Kidney (tissue), 14 donors: Measurements from ENCODE around the gene TMED7. TPM values are rescaled to one million over a fixed set of nuclear protein-coding genes. Genes with fewer than 3 reads are reported as not detected.

ENCODE experiments used
- DNase-seq, 5 donors: peaks; one replicate each; pipeline ENCODE4 v3.0.0-alpha.2; 2013 to 2020
- FAIRE-seq: peaks from 2 replicates; lab custom pipeline; 2012; peaks lifted over from hg19 to GRCh38; lab: Jason Lieb, UNC
- H3K27ac ChIP-seq, 2 donors: one replicate each; pipeline ENCODE4 v1.7.0; 2013; ENCODE audit warnings: low read depth in 2 of 2, low read length in 2 of 2, inconsistent platforms in 1 of 2
- H3K27me3 ChIP-seq: one replicate; pipeline ENCODE4 v1.7.1; 2013; ENCODE audit warnings: low read length, inconsistent platforms; ENCODE audit not compliant: control insufficient read depth, insufficient read depth
- H3K36me3 ChIP-seq, 3 donors: one replicate each; pipeline versions ENCODE4 v1.7.0 to v1.7.1; 2013; ENCODE audit warnings: low read length in 3 of 3, control low read depth in 1 of 3, inconsistent platforms in 1 of 3; ENCODE audit not compliant: insufficient read depth in 3 of 3, control insufficient read depth in 2 of 3
- H3K4me1 ChIP-seq, 3 donors: one replicate each; pipeline versions ENCODE4 v1.7.0 to v1.7.1; 2013; ENCODE audit warnings: low read length in 3 of 3, inconsistent platforms in 1 of 3, low read depth in 1 of 3; ENCODE audit not compliant: control insufficient read depth in 2 of 3, insufficient read depth in 2 of 3
- H3K4me3 ChIP-seq, 3 donors: one replicate each; pipeline versions ENCODE4 v1.7.0 to v1.8.1; 2013; ENCODE audit warnings: low read length in 3 of 3, control low read depth in 1 of 3, inconsistent platforms in 1 of 3
- H3K9ac ChIP-seq, 3 donors: one replicate each; pipeline versions ENCODE4 v1.7.0 to v1.7.1; 2013; ENCODE audit warnings: low read length in 3 of 3, control low read depth in 1 of 3, inconsistent platforms in 1 of 3
- H3K9me3 ChIP-seq, 3 donors: one replicate each; pipeline versions ENCODE4 v1.7.0 to v1.7.1; 2013; ENCODE audit warnings: low read length in 3 of 3, control low read depth in 1 of 3, inconsistent platforms in 1 of 3; ENCODE audit not compliant: control insufficient read depth in 2 of 3, insufficient read depth in 1 of 3
- intact Hi-C: fragments of 100-400 bp; cut with DNase I; formaldehyde crosslinking; loops from one replicate; pipeline ENCODE4 v1.11.1; 2022
- polyA plus RNA-seq: library from polyadenylated mRNA; stranded (reverse); fragments of 350-450 nt; fragmentation: Illumina TruSeq; extraction: RNeasy Lipid Tissue Mini Kit (QIAGEN cat#74804); gene quantifications from one replicate; pipeline ENCODE4 v1.2.3, GENCODE V29; 2014; ENCODE audit warnings: low read depth, low replicate concordance; ENCODE audit not compliant: insufficient read depth
- total RNA-seq: library from RNA; stranded (reverse); fragmentation: NEBNext Ultra II Directional; extraction: Animal tissue kit (Norgen Biotek cat#: 25700); gene quantifications from one replicate; pipeline ENCODE4 v1.2.1, GENCODE V29; 2021
- TF ChIP-seq, protein P1 (sequence below): IDR thresholded peaks from 3 replicates; pipeline ENCODE4 v1.5.1; 2012; ENCODE audit warnings: mild to moderate bottlenecking, moderate library complexity, borderline replicate concordance; ENCODE audit not compliant: insufficient read depth; ENCODE audit errors: extremely low read depth
- donor health status: control.
- donor health status: control.
- donor health status: control.
- donor health status: control.
- donor health status: control.
- donor health status: DM: yes; HTN: yes; CAD: no.
- donor health status: Normal renal cell carcinoma (clear cell type).

The TMED7 gene
- total and polyA plus RNA-seq, 2 donors from 2014 or later = 24.4 to 115 TPM

DNA sequence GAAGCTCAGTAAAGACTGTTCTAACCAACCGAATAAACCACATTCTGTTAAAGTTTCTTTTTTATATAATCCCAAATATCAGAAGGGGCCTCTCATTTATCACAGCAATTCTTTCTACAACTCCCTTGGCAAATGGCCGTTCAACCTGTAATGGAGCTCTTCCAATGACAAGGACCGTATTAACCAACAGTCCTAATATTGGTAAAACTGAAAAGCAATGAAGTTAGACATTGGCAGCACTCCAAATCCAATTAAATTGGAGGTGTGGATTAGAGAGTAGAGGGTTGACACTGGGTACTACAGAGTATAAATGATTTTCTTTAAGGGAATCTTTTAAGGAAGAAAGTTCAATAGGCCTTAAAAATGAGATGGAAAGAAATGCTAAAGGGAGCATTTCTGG, 842 bp downstream of the TMED7 start:
- FAIRE-seq = no peak
- Histone ChIP-seq H3K27ac (peak overlapping the region in 1 of 2 donors; percentile 93), H3K9me3 (no peaks in the 10 kb centered on the region), H3K4me1 (peaks cover 5 to 16% (median 12%) of the 10 kb centered on the region in 3 donors), H3K4me3 (peak overlapping the region; percentile 90 to 97 (median 93)), H3K36me3 (peaks cover 0 to 6% (median 0%) of the 10 kb centered on the region in 3 donors), H3K9ac (peak overlapping the region; percentile 48 to 90 (median 87)), H3K27me3 (no peaks in the 10 kb centered on the region)
- intact Hi-C loops = no loop called here
- DNase-seq = peak in 1 of 5 donors; percentile 23
- TF ChIP-seq, protein P1, sequence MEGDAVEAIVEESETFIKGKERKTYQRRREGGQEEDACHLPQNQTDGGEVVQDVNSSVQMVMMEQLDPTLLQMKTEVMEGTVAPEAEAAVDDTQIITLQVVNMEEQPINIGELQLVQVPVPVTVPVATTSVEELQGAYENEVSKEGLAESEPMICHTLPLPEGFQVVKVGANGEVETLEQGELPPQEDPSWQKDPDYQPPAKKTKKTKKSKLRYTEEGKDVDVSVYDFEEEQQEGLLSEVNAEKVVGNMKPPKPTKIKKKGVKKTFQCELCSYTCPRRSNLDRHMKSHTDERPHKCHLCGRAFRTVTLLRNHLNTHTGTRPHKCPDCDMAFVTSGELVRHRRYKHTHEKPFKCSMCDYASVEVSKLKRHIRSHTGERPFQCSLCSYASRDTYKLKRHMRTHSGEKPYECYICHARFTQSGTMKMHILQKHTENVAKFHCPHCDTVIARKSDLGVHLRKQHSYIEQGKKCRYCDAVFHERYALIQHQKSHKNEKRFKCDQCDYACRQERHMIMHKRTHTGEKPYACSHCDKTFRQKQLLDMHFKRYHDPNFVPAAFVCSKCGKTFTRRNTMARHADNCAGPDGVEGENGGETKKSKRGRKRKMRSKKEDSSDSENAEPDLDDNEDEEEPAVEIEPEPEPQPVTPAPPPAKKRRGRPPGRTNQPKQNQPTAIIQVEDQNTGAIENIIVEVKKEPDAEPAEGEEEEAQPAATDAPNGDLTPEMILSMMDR = no peak

DNA sequence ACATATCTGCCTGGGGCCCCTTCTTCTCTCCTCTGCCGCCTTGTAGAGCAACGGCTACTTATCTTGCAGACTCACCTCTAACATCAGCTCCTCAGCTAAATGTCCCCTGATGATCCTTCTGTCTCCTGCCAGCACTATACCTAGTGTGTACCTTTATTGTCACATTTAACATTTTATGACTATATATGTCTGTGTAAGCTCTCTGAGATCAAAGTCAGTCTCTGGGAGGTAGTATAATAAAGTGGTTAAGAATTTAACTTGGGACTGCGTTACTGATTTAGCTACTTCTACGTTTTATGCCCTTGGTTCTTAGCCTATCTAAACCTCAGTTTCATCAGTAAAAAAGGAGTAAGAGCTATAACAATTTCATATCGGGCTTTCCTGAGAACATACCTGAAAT, 2.2 kb downstream of the TMED7 start:
- Histone ChIP-seq H3K36me3 (peaks cover 4 to 17% (median 6%) of the 10 kb centered on the region in 3 donors), H3K4me3 (peak overlapping the region in 2 of 3 donors; percentile 90 to 93), H3K27me3 (no peaks in the 10 kb centered on the region), H3K4me1 (peaks cover 5 to 16% (median 12%) of the 10 kb centered on the region in 3 donors), H3K9ac (peak overlapping the region in 1 of 3 donors; percentile 90), H3K27ac (no peak overlapping the region), H3K9me3 (no peaks in the 10 kb centered on the region)
- intact Hi-C loops = no loop called here
- DNase-seq = no peak
- FAIRE-seq = no peak
- TF ChIP-seq, protein P1 = no peak

DNA sequence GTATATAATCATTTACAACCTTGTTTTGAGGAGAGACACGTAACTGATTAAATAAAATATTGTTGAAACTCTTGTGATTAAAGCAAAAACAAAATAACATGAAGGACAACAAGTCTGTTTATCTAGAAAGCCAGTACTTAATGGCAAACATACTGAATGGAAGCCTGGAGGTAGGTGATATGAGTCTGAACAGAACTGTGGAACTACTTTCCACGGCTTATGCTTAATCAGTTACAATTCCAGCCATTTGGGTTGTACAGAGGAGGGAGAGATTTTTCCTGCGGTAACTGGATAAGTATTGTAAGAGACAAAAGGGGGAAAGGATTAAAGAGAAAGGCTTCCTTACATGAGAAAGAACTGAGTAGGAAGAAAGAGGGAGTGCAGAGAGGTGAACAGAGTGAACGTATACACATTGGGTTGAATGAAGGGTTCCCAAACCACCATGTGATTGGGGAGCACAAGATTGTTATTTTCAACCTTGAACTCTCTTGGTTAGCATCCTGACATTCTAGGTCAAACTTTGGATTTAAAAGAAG, 4.4 kb downstream of the TMED7 start:
- no peak for FAIRE-seq
- H3K4me1 ChIP-seq = peaks cover 2 to 16% (median 11%) of the 10 kb centered on the region in 3 donors
- H3K36me3 ChIP-seq = peaks cover 4 to 17% (median 6%) of the 10 kb centered on the region in 3 donors
- intact Hi-C loops = no loop called here
- TF ChIP-seq, protein P1 = no peak
- no peaks in the 10 kb centered on the region for H3K9me3 ChIP-seq
- no peak overlapping the region for H3K27ac ChIP-seq
- no peaks in the 10 kb centered on the region for H3K27me3 ChIP-seq
- DNase-seq = no peak
- H3K9ac ChIP-seq = no peak overlapping the region
- H3K4me3 ChIP-seq = no peak overlapping the region

DNA sequence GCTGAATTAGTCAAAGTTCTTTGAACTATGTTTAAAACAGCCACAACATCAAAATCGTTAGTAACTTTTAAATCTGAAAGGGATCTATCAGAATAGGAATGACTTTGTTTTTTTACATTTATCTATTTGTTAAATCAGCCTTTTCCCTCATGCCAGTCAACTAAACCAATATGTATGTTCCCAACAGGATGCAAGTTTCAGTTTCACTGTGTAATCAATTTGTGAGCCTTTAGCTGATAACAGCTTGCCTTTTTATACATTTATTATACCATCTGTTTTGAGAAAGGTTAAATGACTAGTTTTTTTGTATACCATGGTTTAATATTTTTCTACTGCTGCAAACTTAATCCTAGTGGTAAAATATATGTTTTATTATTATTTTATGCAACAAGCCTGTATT, 8.9 kb downstream of the TMED7 start:
- peaks cover 4 to 17% (median 6%) of the 10 kb centered on the region in 3 donors for H3K36me3 ChIP-seq
- FAIRE-seq = no peak
- intact Hi-C loops = no loop called here

More for the DNA sequence above, 8.9 kb downstream of the TMED7 start:
- Histone ChIP-seq H3K9ac (no peak overlapping the region), H3K27ac (no peak overlapping the region), H3K9me3 (no peaks in the 10 kb centered on the region), H3K4me3 (no peak overlapping the region), H3K4me1 (peaks cover 0 to 8% (median 0%) of the 10 kb centered on the region in 3 donors), H3K27me3 (no peaks in the 10 kb centered on the region)
- TF ChIP-seq, protein P1 = no peak
- no peak for DNase-seq
